ENCODE results near the gene STEAP1B. TPM values are rescaled to one million over a fixed set of nuclear protein-coding genes. Genes with fewer than 3 reads are reported as not detected.

Gene STEAP1B
- total RNA-seq, 1 experiment from 2014 or later: 0.27 TPM

DNA sequence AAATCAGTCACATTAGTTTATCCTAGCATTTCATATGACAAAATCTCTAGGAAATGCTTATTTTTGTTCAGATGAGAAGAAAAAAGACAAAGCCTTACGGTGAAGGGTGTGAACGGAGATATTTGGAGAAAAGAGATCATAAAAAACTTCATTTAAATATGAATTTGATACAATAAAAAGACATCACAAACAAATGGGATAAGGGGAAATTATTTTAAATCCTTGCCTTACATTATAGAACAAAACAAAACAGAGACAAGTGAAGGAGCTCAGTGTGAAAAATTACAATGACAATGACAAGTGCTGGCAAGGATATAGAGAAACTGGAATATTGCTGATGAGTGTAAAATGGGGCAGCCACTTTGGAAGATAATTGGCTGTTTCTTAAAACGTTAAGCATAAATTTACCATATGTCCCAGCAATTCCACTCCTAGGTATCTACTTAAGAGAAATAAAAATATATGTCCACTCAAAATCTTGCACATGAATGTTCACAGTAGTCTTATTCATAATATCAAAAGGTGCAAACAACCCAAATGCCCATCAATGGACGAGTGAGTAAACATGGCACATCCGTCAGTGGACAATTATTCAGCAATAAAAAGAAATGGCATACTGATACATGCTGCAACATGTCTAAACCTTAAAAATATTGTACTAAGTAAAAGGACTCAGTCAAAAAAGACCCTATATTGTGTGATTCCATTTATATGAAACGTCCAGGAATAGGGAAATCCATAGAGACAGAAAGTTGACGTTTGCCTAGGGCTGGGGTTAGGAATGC, 77.0 kb downstream of the STEAP1B start:
- Histone ChIP-seq H3K36me3 (ENCODE audit: control insufficient read depth in 1 of 2, insufficient read depth in 2 of 2, low read length in 2 of 2) (no peaks in the 10 kb centered on the region), H3K4me2 (ENCODE audit: low read length) (no peak overlapping the region), H3K9ac (ENCODE audit: low read length) (no peak overlapping the region), H3K27ac (ENCODE audit: low read depth, low read length) (no peak overlapping the region), H3K27me3 (ENCODE audit: insufficient read depth, low read length) (no peaks in the 10 kb centered on the region), H3K9me3 (ENCODE audit: control insufficient read depth in 1 of 2, insufficient read depth in 1 of 2, low read depth in 1 of 2, low read length in 2 of 2) (no peaks in the 10 kb centered on the region), H3K4me1 (ENCODE audit: control insufficient read depth in 1 of 2, insufficient read depth in 2 of 2, low read length in 2 of 2) (no peaks in the 10 kb centered on the region), H3K4me3 (replicated peaks in 1 of 2; ENCODE audit: low read depth in 1 of 2, low read length in 2 of 2) (no peak overlapping the region), H4K20me1 (ENCODE audit: insufficient read depth) (no peaks in the 10 kb centered on the region), H2AFZ (ENCODE audit: low read depth, low read length, poor library complexity, severe bottlenecking) (no peak overlapping the region), H3K9me2 (ENCODE audit: insufficient read depth) (no peaks in the 10 kb centered on the region), H3K79me2 (ENCODE audit: insufficient read depth, low read length) (no peaks in the 10 kb centered on the region)
- no TSS peak for BruUV-seq (replicated peaks)
- intact Hi-C loops (cut with micrococcal nuclease): no loop called here
- no peak for DNase-seq (ENCODE audit: low read depth, low spot score)
- ChIA-PET CTCF (no interaction called here), RAD21 (ENCODE audit: low non-redundant PET in 1 of 2, low total read pairs in 2 of 2, uncharacterized antibody in 2 of 2, unreplicated experiment in 2 of 2) (no interaction called here), POLR2A (no interaction called here)
- ATAC-seq: no peak
- TF ChIP-seq ZNF274 (IDR thresholded peaks at IDR 0.05; ENCODE audit: low read depth, low read length): no peak
- TF ChIP-seq EZH2 (IDR thresholded peaks at IDR 0.05): no peak
- no peak for TF ChIP-seq TCF7L2 (IDR thresholded peaks at IDR 0.05; ENCODE audit: borderline replicate concordance, extremely low read depth, insufficient read depth, insufficient read length)
- TF ChIP-seq YY1 (IDR thresholded peaks at IDR 0.05; ENCODE audit: extremely low read depth, insufficient replicate concordance, low read depth, low read length): no peak
- TF ChIP-seq SIN3A (IDR thresholded peaks at IDR 0.05; ENCODE audit: low read depth): no peak
- TF ChIP-seq JUND (IDR thresholded peaks at IDR 0.05): no peak
- TF ChIP-seq SRF (IDR thresholded peaks at IDR 0.05; ENCODE audit: low read depth): no peak

DNA sequence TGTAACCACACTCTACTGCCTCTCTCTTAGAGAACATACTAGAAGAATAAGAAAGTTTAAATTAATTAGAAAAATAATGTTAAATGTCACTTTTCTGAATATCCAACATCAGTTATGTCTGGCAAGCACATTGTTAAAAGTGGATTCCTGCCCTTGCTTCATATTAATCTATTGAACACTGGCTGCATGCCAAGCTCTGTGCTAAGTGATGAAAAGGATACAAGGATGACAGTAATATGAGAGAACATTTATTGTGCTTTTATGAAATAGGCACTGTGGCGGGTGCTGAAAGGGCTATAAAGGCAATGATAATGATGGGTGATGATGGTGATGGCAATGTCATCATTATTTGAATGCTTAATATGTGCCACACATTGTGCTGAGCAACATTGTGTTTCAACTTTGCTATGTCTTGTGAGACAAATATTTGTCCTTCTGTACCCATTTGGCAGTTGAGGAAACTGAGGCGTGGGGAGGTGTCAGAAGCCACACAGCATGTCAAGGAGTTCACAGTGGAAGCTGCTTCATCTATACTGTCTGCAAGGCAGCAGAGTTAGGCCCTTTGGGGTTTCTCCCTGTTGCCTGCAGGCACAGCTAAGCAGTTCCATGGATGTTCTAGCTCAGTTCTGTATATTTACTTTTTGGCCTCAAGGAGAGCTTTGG, 78.9 kb downstream of the STEAP1B start:
- H3K9ac ChIP-seq (ENCODE audit: low read length): no peak overlapping the region
- no peaks in the 10 kb centered on the region for H4K20me1 ChIP-seq (ENCODE audit: insufficient read depth)
- no peaks in the 10 kb centered on the region for H3K79me2 ChIP-seq (ENCODE audit: insufficient read depth, low read length)
- no peak overlapping the region for H3K4me2 ChIP-seq (ENCODE audit: low read length)
- ChIA-PET POLR2A (no interaction called here), RAD21 (ENCODE audit: low non-redundant PET in 1 of 2, low total read pairs in 2 of 2, uncharacterized antibody in 2 of 2, unreplicated experiment in 2 of 2) (no interaction called here), CTCF (no interaction called here)
- intact Hi-C loops (cut with micrococcal nuclease): no loop called here
- H3K4me1 ChIP-seq (ENCODE audit: control insufficient read depth in 1 of 2, insufficient read depth in 2 of 2, low read length in 2 of 2): no peaks in the 10 kb centered on the region
- H2AFZ ChIP-seq (ENCODE audit: low read depth, low read length, poor library complexity, severe bottlenecking): no peak overlapping the region
- H3K27ac ChIP-seq (ENCODE audit: low read depth, low read length): no peak overlapping the region
- no peaks in the 10 kb centered on the region for H3K27me3 ChIP-seq (ENCODE audit: insufficient read depth, low read length)
- ATAC-seq: no peak
- H3K9me3 ChIP-seq (ENCODE audit: control insufficient read depth in 1 of 2, insufficient read depth in 1 of 2, low read depth in 1 of 2, low read length in 2 of 2): no peaks in the 10 kb centered on the region
- no peaks in the 10 kb centered on the region for H3K36me3 ChIP-seq (ENCODE audit: control insufficient read depth in 1 of 2, insufficient read depth in 2 of 2, low read length in 2 of 2)
- BruUV-seq (replicated peaks): no TSS peak
- no peaks in the 10 kb centered on the region for H3K9me2 ChIP-seq (ENCODE audit: insufficient read depth)
- H3K4me3 ChIP-seq (replicated peaks in 1 of 2; ENCODE audit: low read depth in 1 of 2, low read length in 2 of 2): no peak overlapping the region
- DNase-seq (ENCODE audit: low read depth, low spot score): no peak
- TF ChIP-seq JUND (IDR thresholded peaks at IDR 0.05) (no peak), SP1 (IDR thresholded peaks at IDR 0.05; ENCODE audit: low read depth) (no peak), CEBPB (IDR thresholded peaks at IDR 0.05; ENCODE audit: low read depth) (no peak), TCF7L2 (IDR thresholded peaks at IDR 0.05; ENCODE audit: borderline replicate concordance, extremely low read depth, insufficient read depth, insufficient read length) (no peak), YY1 (IDR thresholded peaks at IDR 0.05; ENCODE audit: extremely low read depth, insufficient replicate concordance, low read depth, low read length) (no peak), ZNF274 (IDR thresholded peaks at IDR 0.05; ENCODE audit: low read depth, low read length) (no peak), SIN3A (IDR thresholded peaks at IDR 0.05; ENCODE audit: low read depth) (no peak), ELF1 (IDR thresholded peaks at IDR 0.05; ENCODE audit: borderline replicate concordance, low read depth) (no peak), EGR1 (IDR thresholded peaks at IDR 0.05; ENCODE audit: low read depth) (no peak)
- TF ChIP-seq, protein P1, sequence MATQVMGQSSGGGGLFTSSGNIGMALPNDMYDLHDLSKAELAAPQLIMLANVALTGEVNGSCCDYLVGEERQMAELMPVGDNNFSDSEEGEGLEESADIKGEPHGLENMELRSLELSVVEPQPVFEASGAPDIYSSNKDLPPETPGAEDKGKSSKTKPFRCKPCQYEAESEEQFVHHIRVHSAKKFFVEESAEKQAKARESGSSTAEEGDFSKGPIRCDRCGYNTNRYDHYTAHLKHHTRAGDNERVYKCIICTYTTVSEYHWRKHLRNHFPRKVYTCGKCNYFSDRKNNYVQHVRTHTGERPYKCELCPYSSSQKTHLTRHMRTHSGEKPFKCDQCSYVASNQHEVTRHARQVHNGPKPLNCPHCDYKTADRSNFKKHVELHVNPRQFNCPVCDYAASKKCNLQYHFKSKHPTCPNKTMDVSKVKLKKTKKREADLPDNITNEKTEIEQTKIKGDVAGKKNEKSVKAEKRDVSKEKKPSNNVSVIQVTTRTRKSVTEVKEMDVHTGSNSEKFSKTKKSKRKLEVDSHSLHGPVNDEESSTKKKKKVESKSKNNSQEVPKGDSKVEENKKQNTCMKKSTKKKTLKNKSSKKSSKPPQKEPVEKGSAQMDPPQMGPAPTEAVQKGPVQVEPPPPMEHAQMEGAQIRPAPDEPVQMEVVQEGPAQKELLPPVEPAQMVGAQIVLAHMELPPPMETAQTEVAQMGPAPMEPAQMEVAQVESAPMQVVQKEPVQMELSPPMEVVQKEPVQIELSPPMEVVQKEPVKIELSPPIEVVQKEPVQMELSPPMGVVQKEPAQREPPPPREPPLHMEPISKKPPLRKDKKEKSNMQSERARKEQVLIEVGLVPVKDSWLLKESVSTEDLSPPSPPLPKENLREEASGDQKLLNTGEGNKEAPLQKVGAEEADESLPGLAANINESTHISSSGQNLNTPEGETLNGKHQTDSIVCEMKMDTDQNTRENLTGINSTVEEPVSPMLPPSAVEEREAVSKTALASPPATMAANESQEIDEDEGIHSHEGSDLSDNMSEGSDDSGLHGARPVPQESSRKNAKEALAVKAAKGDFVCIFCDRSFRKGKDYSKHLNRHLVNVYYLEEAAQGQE (IDR thresholded peaks at IDR 0.05; ENCODE audit: low read depth): no peak
- TF ChIP-seq, protein P2, sequence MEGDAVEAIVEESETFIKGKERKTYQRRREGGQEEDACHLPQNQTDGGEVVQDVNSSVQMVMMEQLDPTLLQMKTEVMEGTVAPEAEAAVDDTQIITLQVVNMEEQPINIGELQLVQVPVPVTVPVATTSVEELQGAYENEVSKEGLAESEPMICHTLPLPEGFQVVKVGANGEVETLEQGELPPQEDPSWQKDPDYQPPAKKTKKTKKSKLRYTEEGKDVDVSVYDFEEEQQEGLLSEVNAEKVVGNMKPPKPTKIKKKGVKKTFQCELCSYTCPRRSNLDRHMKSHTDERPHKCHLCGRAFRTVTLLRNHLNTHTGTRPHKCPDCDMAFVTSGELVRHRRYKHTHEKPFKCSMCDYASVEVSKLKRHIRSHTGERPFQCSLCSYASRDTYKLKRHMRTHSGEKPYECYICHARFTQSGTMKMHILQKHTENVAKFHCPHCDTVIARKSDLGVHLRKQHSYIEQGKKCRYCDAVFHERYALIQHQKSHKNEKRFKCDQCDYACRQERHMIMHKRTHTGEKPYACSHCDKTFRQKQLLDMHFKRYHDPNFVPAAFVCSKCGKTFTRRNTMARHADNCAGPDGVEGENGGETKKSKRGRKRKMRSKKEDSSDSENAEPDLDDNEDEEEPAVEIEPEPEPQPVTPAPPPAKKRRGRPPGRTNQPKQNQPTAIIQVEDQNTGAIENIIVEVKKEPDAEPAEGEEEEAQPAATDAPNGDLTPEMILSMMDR (IDR thresholded peaks at IDR 0.05 in 2 of 3, conservative IDR thresholded peaks at IDR 0.05 in 1 of 3; ENCODE audit: borderline replicate concordance in 1 of 3, insufficient read depth in 1 of 3, low read depth in 2 of 3, low read length in 2 of 3): no peak

Measured in HCT116 (cell line).